GM12801 (cell line): Measurements from ENCODE around the gene RASAL1.

Experiments
- CTCF ChIP-seq: IDR thresholded peaks from one replicate; pipeline ENCODE4 v1.5.1; 2011; ENCODE audit warnings: control low read depth; ENCODE audit not compliant: insufficient read length; ENCODE audit errors: extremely low read depth

The RASAL1 gene

GRCh38 chr12:113142886-113143332, 7.3 kb upstream of the RASAL1 start:
- no peak for TF ChIP-seq CTCF

- no peak for TF ChIP-seq CTCF
Observed at GRCh38 chr12:113142173-113142885, 6.8 kb upstream of the RASAL1 start.

- no peak for TF ChIP-seq CTCF
Observed at GRCh38 chr12:113140706-113141105, 5.1 kb upstream of the RASAL1 start.

- TF ChIP-seq CTCF, result no peak
Observed at GRCh38 chr12:113138826-113139225, 3.3 kb upstream of the RASAL1 start.

GRCh38 chr12:113137861-113138783, 2.6 kb upstream of the RASAL1 start:
- no peak for TF ChIP-seq CTCF

- TF ChIP-seq CTCF, result no peak
Observed at GRCh38 chr12:113136990-113137511, 1.5 kb upstream of the RASAL1 start.

GRCh38 chr12:113136128-113136989, 798 bp upstream of the RASAL1 start:
- TF ChIP-seq CTCF, result no peak
